Activated CD8-positive, alpha-beta memory T cell treated with anti-CD3 and anti-CD28 coated beads for 4 hours (primary cell): Measurements from ENCODE around the gene PRTFDC1.
"Not testable (repeated sequence)": the region's sequence is repeated elsewhere in the genome, so short reads cannot be mapped to it uniquely, and the experiment has no call there.

ENCODE experiments used
- DNase-seq, 2 donors: peaks; one replicate each; pipeline ENCODE4 v3.0.0-alpha.2; 2020; ENCODE audit warnings: low read depth in 2 of 2

PRTFDC1 gene

GRCh38 chr10:24844742-24845141 is 107.7 kb downstream of the PRTFDC1 start:
- DNase-seq: no peak

DNA sequence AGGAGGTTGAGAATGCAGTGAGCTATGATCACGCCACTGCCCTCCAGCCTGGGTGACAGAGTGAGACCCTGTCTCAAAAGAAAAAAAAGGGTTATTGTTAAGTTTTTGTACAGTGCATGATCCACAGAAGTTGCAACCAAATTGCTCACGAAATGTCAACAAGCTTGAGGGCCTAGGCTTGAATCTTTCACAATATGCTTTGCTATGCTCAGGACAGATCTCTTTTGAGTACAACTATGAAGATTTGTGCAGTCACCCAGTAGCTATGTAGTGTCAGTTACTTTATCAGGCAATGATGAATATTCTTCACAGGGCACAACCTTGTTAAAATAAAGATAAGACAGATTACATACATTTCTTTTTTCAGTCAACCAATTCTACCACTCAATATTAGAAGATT is 109.2 kb downstream of the PRTFDC1 start:
- DNase-seq: no peak

- DNase-seq: no peak
Measured at GRCh38 chr10:24842856-24843255, 109.5 kb downstream of the PRTFDC1 start.

DNA sequence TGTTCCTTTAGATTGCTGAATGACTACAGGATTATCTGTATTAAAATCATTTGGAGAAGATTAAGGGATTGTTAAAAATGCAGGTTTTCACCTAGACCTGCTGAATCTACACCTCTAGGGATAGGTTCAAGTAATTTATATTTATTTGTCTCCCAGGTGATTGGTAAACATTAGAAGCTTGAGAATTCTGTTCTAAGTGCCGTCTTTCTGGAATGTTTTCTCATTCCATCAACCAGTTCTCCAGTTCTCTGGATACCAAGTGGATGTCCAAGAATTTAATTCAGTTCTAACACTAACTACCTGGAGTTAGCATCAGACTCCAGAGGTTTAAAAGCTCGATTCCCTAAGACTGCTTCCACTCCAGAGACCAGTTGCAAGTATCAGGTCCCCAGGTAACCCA is 110.9 kb downstream of the PRTFDC1 start:
- DNase-seq: no peak

GRCh38 chr10:24840784-24841183 is 111.6 kb downstream of the PRTFDC1 start:
- no peak for DNase-seq

- not testable (repeated sequence) for DNase-seq
Measured at GRCh38 chr10:24837781-24838180, 114.6 kb downstream of the PRTFDC1 start.

- no peak for DNase-seq
Measured at GRCh38 chr10:24834869-24835268, 117.5 kb downstream of the PRTFDC1 start.

DNA sequence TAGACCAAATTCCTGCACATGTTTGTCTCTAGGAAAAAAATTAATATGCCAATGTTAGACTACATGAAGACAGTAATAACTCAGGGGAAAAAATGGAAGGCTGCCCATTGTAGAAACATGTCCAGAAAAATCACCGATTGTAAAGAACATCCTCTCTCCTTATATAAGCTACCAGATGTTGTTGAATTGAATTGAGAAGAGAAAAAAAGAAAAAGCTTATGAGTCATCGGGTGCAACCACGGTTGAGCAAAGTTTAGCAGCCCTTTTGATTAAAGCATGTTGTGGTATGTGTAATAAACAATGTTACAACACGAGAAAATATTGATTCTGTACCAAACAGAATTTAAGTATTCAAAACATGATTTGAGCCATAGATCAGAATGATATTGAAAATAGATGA is 126.4 kb downstream of the PRTFDC1 start:
- no peak for DNase-seq

GRCh38 chr10:24825551-24825950 is 126.9 kb downstream of the PRTFDC1 start:
- no peak for DNase-seq

GRCh38 chr10:24824536-24824935 is 127.9 kb downstream of the PRTFDC1 start:
- DNase-seq: no peak

DNA sequence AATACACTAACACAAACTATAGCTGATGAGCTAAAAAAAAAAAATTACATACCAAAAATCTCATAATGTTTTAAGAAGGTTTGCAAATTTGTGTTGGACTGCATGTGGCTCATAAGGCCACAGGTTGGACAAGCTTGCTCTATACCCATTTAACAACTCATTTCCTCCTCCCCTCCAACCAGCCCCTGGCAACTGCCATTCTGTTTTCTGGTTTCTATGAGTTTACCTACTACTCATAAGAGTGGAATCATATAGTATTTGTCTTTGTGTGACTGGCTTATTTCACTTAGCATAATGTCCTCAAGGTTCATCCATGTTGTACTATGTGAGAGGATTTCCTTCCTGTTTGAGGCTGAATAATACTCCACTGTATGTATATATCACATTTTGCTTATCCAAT is 128.3 kb downstream of the PRTFDC1 start:
- no peak for DNase-seq

- no peak for DNase-seq
Measured at GRCh38 chr10:24822590-24822989, 129.8 kb downstream of the PRTFDC1 start.

GRCh38 chr10:24821986-24822385 is 130.4 kb downstream of the PRTFDC1 start:
- no peak for DNase-seq

DNA sequence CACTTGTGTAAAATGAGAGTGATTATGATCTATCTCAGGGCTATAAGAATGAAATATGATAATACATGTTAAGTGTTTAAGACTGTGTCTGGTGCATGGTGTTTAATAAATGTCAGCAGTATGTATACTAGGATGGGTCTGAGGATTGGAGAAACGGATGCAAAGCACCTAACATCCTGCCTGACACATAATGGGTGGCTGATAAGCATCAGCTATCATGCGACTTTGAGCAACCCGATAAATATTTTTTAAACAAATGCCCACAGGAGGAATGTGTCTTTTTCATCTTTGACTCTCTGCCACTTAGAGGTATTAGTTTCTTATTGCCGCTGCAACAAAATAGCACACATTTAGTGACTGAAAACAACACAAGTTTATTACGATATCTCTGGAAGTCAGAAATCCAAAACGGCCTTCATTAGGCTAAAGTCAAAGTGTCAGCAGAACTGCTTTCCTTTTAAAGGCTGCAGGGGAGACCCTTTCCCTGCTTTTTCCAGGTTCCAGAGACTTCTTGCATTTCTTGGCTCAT is 135.5 kb downstream of the PRTFDC1 start:
- DNase-seq: no peak

- DNase-seq: no peak
Measured at GRCh38 chr10:24814568-24815313, 137.7 kb downstream of the PRTFDC1 start.

DNA sequence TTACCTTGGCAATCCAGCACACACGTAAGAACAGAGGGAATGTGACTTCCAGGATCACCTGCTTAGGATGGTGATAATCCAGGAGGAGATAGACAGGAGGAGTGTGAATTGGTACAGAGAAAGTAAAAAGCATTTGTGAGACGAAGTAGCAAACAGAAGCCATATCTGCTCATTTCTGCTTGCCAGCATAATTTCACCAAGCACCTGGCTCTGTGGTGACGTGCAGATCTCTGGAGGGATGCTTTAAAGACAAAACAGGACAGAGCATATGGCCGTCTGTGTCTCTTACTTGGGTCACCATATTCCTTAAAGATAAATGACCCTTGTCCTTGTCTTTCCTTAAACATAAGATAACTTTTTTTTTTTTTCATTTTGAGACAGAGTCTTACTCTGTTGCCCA is 138.6 kb downstream of the PRTFDC1 start:
- DNase-seq: no peak

- DNase-seq: no peak
Measured at GRCh38 chr10:24806262-24806661, 146.1 kb downstream of the PRTFDC1 start.

DNA sequence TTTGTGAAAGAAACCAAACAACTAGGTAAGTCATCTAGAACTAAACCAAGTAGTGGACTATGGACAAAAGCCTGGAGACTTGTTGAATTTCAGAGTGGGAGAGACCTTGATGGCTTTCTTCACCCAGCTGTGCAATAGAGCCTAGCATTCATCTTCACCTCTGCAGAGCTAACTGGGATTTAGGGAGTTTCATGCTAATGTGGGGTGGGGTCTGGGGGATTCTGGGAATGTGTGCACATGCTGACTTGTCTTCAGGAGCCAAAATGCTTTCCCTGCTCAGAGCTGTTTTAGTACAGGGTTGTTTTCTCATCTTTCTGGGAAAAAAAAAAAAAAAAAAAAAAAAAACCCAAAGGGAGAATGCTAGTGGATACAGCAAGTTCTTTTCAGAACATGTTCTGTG is 147.4 kb downstream of the PRTFDC1 start:
- no peak for DNase-seq

GRCh38 chr10:24804392-24804791 is 148.0 kb downstream of the PRTFDC1 start:
- no peak for DNase-seq

- no peak for DNase-seq
Measured at GRCh38 chr10:24802378-24802777, 150.0 kb downstream of the PRTFDC1 start.

GRCh38 chr10:24800861-24801260 is 151.5 kb downstream of the PRTFDC1 start:
- no peak for DNase-seq
